Measurements from ENCODE around the gene OR52K1. TPM values are rescaled to one million over a fixed set of nuclear protein-coding genes. Genes with fewer than 3 reads are reported as not detected.

Gene OR52K1
- polyA plus RNA-seq, 2 of the 4 experiments (the other 2 are of a cell fraction) = not detected

- Histone ChIP-seq H3K27ac (no peak overlapping the region), H3K9me3 (no peaks in the 10 kb centered on the region), H3K4me3 (no peak overlapping the region), H3K4me1 (no peaks in the 10 kb centered on the region), H3K4me2 (no peak overlapping the region)
- DNase-seq (ENCODE audit: low read depth in 1 of 2, low spot score in 1 of 2) = no peak
- TF ChIP-seq E2F6 (IDR thresholded peaks at IDR 0.05; ENCODE audit: borderline replicate concordance, low read depth) = no peak
- no peak for TF ChIP-seq CBX2 (IDR thresholded peaks at IDR 0.05; ENCODE audit: borderline replicate concordance, low read depth)
- TF ChIP-seq REST (IDR thresholded peaks at IDR 0.05) = no peak
- TF ChIP-seq CHD2 (IDR thresholded peaks at IDR 0.05; ENCODE audit: low read length, partially characterized antibody) = no peak
- TF ChIP-seq HES2 (IDR thresholded peaks at IDR 0.05) = no peak
- TF ChIP-seq POLR2AphosphoS2 (conservative IDR thresholded peaks at IDR 0.05; ENCODE audit: low read length) = no peak
- no peak for TF ChIP-seq TP53 (CRISPR knock-in tag; IDR thresholded peaks at IDR 0.05)
- no peak for TF ChIP-seq HOXB13 (CRISPR knock-in tag; IDR thresholded peaks at IDR 0.05; ENCODE audit: low read depth)
- no peak for TF ChIP-seq CEBPB (IDR thresholded peaks at IDR 0.05)
- no peak for TF ChIP-seq POLR2A (IDR thresholded peaks at IDR 0.05; ENCODE audit: low read length)
- no peak for TF ChIP-seq RCOR1 (IDR thresholded peaks at IDR 0.05; ENCODE audit: low read depth, low read length)
- no peak for TF ChIP-seq PHF8 (IDR thresholded peaks at IDR 0.05; ENCODE audit: borderline replicate concordance, low read depth)
- no peak for TF ChIP-seq RAD21 (conservative IDR thresholded peaks at IDR 0.05 in 1 of 2, IDR thresholded peaks at IDR 0.05 in 1 of 2)
- TF ChIP-seq MAFK (IDR thresholded peaks at IDR 0.05; ENCODE audit: partially characterized antibody) = no peak
- no peak for TF ChIP-seq NFE2L2 (conservative IDR thresholded peaks at IDR 0.05; ENCODE audit: low read length)
- TF ChIP-seq BCL3 (IDR thresholded peaks at IDR 0.05) = no peak
- TF ChIP-seq RFX5 (IDR thresholded peaks at IDR 0.05) = no peak
- FAIRE-seq = no peak
- ChIA-PET CTCF (interaction anchor here (2.2 kb wide), 1 partner anchor 50 kb away, joined by 6 read pairs; no protein-coding TSS in a partner anchor), POLR2A (no interaction called here)
- ATAC-seq = no peak
- 8% methylated on average over 3 of the region's 3 CpGs for WGBS (ENCODE audit: missing lambda C conversion rate)
These were observed 39.1 kb upstream of the OR52K1 start for GRCh38 chr11:4443232-4443891.

- Histone ChIP-seq H3K27ac (no peak within 1 kb of the TSS), H3K4me1 (no peaks in the 10 kb centered on the region), H3K4me2 (no peak within 1 kb of the TSS), H3K4me3 (no peak within 1 kb of the TSS), H3K9me3 (no peaks in the 10 kb centered on the region)
- ChIA-PET CTCF (no interaction called here), POLR2A (no interaction called here)
- no peak for DNase-seq (ENCODE audit: low read depth in 1 of 2, low spot score in 1 of 2)
- no peak for ATAC-seq
- FAIRE-seq = no peak
- TF ChIP-seq USF2 (IDR thresholded peaks at IDR 0.05) (no peak), CEBPB (IDR thresholded peaks at IDR 0.05) (no peak), HOXB13 (CRISPR knock-in tag; IDR thresholded peaks at IDR 0.05; ENCODE audit: low read depth) (no peak)
These were observed 33.5 kb upstream of the OR52K1 start, which contains the start of gene OR52K2 for GRCh38 chr11:4448995-4449394. OR52K2 (plus strand) TSS chr11:4449295; CDS start chr11:4449340, 45 bp downstream.

Measured in A549 (cell line).